ENCODE results near the gene RAB6A.
"Not testable (repeated sequence)": the region's sequence is repeated elsewhere in the genome, so short reads cannot be mapped to it uniquely, and the experiment has no call there.

RAB6A gene

GRCh38 chr11:73717136-73717535 is 43.7 kb downstream of the RAB6A start:
- no peak for DNase-seq (ENCODE audit: low read depth)

GRCh38 chr11:73716153-73717056 is 44.5 kb downstream of the RAB6A start:
- DNase-seq (ENCODE audit: low read depth) = no peak

- DNase-seq (ENCODE audit: low read depth) = no peak
Measured at GRCh38 chr11:73715541-73715940, 45.3 kb downstream of the RAB6A start.

GRCh38 chr11:73710964-73711363 is 49.9 kb downstream of the RAB6A start:
- no peak for DNase-seq (ENCODE audit: low read depth)

DNA sequence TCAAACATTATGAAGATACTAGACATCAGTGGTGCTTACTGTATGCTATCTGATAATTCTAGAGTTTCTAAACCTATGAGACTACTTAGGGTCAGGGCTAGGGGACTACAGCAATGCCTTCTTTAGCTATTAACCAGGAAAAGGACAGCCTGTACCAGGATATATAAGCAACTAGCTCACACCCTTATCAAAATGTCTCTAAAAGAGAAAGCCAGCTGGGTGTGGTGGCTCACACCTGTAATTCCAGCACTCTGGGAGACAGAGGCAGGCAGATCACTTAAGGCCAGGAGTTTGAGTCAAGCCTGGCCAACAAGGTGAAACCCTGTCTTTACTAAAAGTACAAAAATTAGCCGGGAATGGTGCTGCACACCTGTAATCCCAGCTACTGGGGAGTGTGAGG is 55.8 kb downstream of the RAB6A start:
- DNase-seq (ENCODE audit: low read depth) = no peak

DNA sequence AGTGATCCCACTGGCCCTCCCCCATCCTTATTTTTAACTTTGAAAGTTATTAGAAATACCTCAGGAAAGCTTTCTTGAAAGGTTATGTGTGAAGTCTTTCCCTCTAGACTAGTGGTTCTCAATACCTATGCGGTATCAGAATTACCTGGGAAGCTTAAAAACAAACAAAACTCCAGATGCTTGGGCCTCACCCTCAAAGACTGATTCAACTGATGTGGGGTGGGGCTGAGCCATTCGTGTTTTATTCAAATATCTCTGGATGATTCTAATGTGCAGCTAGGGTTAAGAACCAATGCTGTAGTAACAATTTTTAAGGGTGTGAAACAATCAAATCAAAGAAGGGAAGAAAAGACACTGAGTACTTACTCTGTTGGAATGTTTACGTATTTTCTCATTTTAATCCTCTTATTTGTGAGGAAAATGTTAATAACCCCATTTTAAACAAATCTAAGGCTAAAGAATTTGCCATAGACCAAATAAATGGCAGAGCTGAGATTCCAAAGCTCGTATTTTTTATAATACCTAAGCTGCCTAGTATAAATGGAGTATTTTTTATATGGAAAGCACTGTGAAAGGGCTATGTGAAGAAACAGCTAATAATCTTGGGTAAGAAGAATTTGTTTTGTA is 66.9 kb downstream of the RAB6A start:
- no peak for DNase-seq (ENCODE audit: low read depth)

DNA sequence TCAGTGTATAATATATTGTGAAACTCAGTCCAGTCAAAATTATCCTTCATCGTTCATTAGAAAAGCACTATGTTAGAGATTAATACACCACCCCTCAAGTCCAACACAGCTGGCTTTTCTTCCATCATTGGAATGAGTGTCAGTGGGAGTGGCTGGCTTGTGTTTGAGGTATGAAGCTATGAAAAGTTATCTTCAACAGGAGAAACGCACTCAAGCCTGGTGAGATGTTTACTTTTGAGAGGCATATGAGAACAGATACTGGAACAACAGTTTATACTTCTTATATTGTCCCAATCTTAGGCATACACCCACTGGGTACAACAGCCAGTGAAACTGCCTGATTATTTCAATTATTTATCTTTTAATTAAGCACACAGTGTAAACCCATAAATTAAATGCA is 80.2 kb downstream of the RAB6A start:
- no peak for DNase-seq (ENCODE audit: low read depth)

- DNase-seq (ENCODE audit: low read depth) = not testable (repeated sequence)
Measured at GRCh38 chr11:73676552-73676951, 84.3 kb downstream of the RAB6A start.

- DNase-seq (ENCODE audit: low read depth) = no peak
Measured at GRCh38 chr11:73671701-73672100, 89.2 kb downstream of the RAB6A start.

- DNase-seq (ENCODE audit: low read depth) = no peak
Measured at GRCh38 chr11:73670808-73671207, 90.1 kb downstream of the RAB6A start.

- DNase-seq (ENCODE audit: low read depth) = no peak
Measured at GRCh38 chr11:73667891-73668290, 93.0 kb downstream of the RAB6A start.

DNA sequence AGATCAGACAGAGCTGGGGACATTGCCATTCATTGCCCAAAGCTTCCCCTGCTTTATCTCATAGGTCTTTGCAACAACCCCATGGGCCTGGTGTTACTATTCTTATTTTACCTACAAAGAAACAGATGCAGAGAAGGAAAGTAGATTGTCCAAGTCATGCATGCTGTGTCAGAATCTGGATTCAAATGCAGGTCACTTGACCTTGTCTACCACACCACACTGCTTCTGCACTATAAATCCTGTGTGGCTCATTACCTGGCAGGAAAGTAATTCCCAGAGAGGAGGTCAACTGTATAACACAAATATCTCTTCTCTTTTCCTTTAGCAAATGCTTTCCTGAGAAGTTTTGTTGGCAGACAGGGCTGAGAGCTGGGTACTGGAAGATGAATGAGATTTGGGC is 96.0 kb downstream of the RAB6A start:
- no peak for DNase-seq (ENCODE audit: low read depth)

GRCh38 chr11:73663604-73664495 is 97.0 kb downstream of the RAB6A start:
- no peak for DNase-seq (ENCODE audit: low read depth)

- DNase-seq (ENCODE audit: low read depth) = no peak
Measured at GRCh38 chr11:73662445-73663157, 98.3 kb downstream of the RAB6A start.

DNA sequence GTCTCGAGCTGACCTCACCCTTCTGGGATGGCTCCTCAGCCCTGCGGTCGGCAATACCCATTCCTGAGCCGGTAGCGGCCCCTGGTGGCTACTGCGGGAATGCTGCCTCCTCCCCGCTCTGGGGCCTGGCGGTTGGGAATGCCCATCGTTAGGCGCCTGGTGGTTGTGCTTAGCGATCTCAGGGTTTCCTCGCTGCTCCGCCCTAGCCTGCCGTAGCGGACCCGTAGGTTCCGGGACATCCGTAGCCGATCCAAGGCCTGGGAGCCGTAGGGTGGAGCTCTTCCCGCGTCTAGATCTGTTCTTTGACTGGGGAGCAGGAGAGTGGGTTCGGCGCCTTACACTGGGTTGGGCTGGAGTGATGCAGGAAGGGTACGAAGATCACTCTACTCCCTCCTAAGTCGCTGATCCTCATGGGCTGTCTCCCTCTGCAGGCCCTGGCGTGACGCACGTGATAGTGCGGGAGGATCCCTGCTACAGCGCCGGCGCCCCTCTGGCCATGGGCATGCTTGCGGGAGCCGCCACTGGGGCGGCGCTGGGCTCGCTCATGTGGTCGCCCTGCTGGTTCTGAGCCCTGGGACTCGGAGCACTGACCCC is 99.7 kb downstream of the RAB6A start:
- peak; percentile 80 for DNase-seq (ENCODE audit: low read depth)

GRCh38 chr11:73660497-73661034 is 100.3 kb downstream of the RAB6A start:
- DNase-seq (ENCODE audit: low read depth) = no peak

DNA sequence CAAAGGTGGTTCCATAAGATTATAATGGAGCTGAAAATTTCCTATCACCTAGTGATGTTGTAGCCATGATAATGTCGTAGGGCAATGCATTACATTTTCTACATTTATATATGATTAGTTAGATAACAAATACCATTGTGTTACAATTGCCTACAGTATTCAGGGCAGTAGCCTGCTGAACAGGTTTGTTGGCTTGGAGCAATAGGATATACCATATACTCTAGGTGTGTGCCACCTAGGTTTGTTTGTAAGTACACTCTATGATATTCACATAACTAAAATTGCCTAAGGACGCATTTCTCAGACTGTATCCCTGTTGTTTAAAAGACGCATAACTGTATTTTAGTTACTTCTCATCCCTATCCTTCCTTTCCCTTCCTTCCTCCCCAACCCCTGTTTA is 100.9 kb downstream of the RAB6A start:
- DNase-seq (ENCODE audit: low read depth) = no peak

DNA sequence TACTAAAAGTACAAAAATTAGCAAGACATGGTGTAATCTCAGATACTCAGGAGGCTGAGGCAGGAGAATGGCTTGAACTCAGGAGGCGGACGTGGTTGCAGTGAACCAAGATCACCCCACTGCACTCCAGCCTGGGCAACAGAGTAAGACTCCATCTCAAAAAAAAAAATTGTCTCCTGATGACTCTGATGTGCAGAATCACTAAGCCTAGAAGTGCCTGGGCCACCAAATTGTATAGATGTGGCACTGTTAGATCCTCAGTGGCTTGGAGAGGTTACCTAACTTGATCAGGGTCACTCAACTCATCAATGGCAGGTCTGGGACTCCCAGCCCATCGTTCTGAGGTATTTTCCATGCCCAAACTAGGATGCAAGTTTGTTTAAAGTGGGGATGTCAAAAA is 103.9 kb downstream of the RAB6A start:
- DNase-seq (ENCODE audit: low read depth) = no peak

GRCh38 chr11:73655686-73656085 is 105.2 kb downstream of the RAB6A start:
- no peak for DNase-seq (ENCODE audit: low read depth)

GRCh38 chr11:73654482-73655021 is 106.3 kb downstream of the RAB6A start:
- no peak for DNase-seq (ENCODE audit: low read depth)

DNA sequence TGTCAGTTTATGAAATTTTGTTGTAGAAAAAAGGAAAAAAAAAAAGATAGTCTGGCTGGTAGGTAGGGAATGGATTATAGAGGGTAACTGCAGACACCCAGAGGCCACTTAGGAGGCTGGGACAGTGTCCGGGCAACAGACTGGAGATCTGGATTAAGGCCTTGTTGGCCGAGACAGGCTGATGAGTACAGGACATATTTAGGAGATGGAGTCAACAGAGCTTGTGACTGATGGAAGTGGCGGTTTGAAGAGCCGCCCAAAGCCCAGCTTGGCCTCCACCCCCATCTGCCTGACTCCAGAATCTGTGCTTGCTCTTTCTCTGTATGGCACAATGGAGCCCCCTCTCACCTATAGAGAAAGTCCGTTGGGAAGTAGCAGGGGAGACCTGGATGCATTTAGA is 106.9 kb downstream of the RAB6A start:
- no peak for DNase-seq (ENCODE audit: low read depth)

Data from stimulated activated CD8-positive, alpha-beta memory T cell treated with anti-CD3 and anti-CD28 coated beads, Interleukin-15, amount 100 ng/mL, for 1 hour (primary cell).